ENCODE data around the gene PSPH. TPM values are rescaled to one million over a fixed set of nuclear protein-coding genes. Genes with fewer than 3 reads are reported as not detected.
"Not testable (repeated sequence)": the region's sequence is repeated elsewhere in the genome, so short reads cannot be mapped to it uniquely, and the experiment has no call there.

The PSPH gene
- total RNA-seq, 2 donors from 2014 or later: 8.0 to 11.6 TPM

GRCh38 chr7:56091591-56091990 is 40.3 kb upstream of the PSPH start:
- Histone ChIP-seq H3K4me3 (peak overlapping the region; percentile 7 to 41), H3K9me3 (no peaks in the 10 kb centered on the region), H3K27ac (peak overlapping the region; percentile 77 to 90), H3K4me1 (peaks cover 0 to 32% of the 10 kb centered on the region in 2 donors), H3K36me3 (peaks cover 11% of the 10 kb centered on the region), H3K27me3 (no peaks in the 10 kb centered on the region)
- no peak for TF ChIP-seq CTCF (IDR thresholded peaks at IDR 0.05)
- peak; percentile 62 for DNase-seq (ENCODE audit: low spot score)

DNA sequence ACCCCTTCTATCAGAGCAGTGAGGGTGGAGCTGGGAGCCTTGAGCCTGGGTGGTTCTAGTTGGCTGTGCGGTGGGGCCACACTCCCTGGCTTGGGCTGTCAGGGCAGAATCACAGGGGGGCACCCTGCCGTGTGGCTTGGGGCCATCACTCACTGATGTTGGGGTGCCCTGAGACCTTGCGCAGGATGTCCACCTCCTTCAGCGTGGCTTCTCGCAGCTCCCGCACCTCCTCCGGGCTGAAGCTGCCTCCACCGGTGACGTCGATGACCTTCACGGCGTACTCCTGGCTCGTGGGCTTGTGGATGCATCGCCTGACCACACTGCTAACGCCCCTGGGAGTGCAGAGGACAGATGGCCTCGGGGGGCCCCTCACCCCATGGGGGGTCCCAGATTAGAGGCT is 36.2 kb upstream of the PSPH start:
- Histone ChIP-seq H3K9me3 (no peaks in the 10 kb centered on the region), H3K27me3 (no peaks in the 10 kb centered on the region), H3K27ac (no peak overlapping the region), H3K4me1 (peaks cover 0 to 29% of the 10 kb centered on the region in 2 donors), H3K36me3 (peaks cover 34% of the 10 kb centered on the region), H3K4me3 (no peak overlapping the region)
- no peak for TF ChIP-seq CTCF (IDR thresholded peaks at IDR 0.05)
- DNase-seq (ENCODE audit: low spot score): no peak

GRCh38 chr7:56086761-56087160 is 35.5 kb upstream of the PSPH start:
- no peaks in the 10 kb centered on the region for H3K27me3 ChIP-seq
- H3K4me3 ChIP-seq: no peak overlapping the region
- no peaks in the 10 kb centered on the region for H3K9me3 ChIP-seq
- peaks cover 41% of the 10 kb centered on the region for H3K36me3 ChIP-seq
- TF ChIP-seq CTCF (IDR thresholded peaks at IDR 0.05): no peak
- H3K4me1 ChIP-seq: peaks cover 0 to 22% of the 10 kb centered on the region in 2 donors
- DNase-seq (ENCODE audit: low spot score): no peak
- H3K27ac ChIP-seq: no peak overlapping the region

GRCh38 chr7:56083150-56083785 is 32.0 kb upstream of the PSPH start:
- H3K4me3 ChIP-seq: no peak overlapping the region
- H3K27me3 ChIP-seq: no peaks in the 10 kb centered on the region
- no peaks in the 10 kb centered on the region for H3K9me3 ChIP-seq
- peaks cover 58% of the 10 kb centered on the region for H3K36me3 ChIP-seq
- H3K4me1 ChIP-seq: peaks cover 0 to 33% of the 10 kb centered on the region in 2 donors
- no peak for DNase-seq (ENCODE audit: low spot score)
- TF ChIP-seq CTCF (IDR thresholded peaks at IDR 0.05): no peak
- H3K27ac ChIP-seq: peak overlapping the region; percentile 2 to 23

DNA sequence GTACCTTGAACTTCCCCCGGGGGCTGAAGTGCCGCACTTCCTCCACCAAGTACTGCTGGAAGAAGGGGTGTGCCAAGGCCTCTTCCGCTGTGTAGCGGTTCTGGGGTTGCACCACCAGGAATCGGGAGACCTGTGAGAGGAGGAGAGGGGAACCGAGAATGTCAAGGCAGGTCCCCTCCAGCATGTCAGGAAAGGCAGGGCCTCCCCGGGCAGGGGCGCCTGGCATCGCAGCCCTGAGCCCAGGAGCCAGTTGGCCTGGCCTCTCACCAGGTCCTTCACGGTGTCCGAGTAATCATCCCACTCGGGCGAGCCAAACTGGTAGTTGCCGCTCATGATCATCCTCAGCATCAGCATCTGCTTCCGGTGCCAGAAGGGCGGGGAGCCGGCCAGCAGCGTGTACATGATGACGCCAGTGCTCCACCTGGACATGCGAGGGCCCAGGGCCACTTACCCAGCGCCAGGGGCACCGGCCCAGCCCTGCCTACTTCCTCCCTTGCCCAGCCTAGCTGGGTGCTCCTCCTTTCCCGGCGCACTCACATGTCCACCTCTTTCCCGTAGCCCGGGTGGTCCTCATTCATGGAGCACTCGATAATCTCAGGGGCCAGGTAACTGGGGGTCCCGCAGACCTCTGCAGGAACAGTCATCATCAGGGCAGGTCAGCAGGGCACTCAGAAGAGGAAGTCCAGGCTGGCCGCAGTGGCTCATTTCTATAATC is 30.5 kb upstream of the PSPH start:
- no peak for TF ChIP-seq CTCF (IDR thresholded peaks at IDR 0.05)
- no peak for DNase-seq (ENCODE audit: low spot score)
- H3K27me3 ChIP-seq: no peaks in the 10 kb centered on the region
- H3K4me3 ChIP-seq: no peak overlapping the region
- H3K27ac ChIP-seq: no peak overlapping the region
- peaks cover 52% of the 10 kb centered on the region for H3K36me3 ChIP-seq
- no peaks in the 10 kb centered on the region for H3K9me3 ChIP-seq
- peaks cover 0 to 36% of the 10 kb centered on the region in 2 donors for H3K4me1 ChIP-seq

GRCh38 chr7:56080726-56081435 is 29.6 kb upstream of the PSPH start:
- DNase-seq (ENCODE audit: low spot score); H3K9me3 ChIP-seq; H3K4me3 ChIP-seq; H3K27me3 ChIP-seq: not testable (repeated sequence)
- H3K36me3 ChIP-seq: peaks cover 43% of the 10 kb centered on the region
- peak overlapping the region; percentile 75 to 83 for H3K27ac ChIP-seq
- H3K4me1 ChIP-seq: peaks cover 0 to 36% of the 10 kb centered on the region in 2 donors

Data from right atrium auricular region (tissue), 2 donors.